CD14-positive monocyte (primary cell): ENCODE results near the gene RUNX2. TPM values are rescaled to one million over a fixed set of nuclear protein-coding genes. Genes with fewer than 3 reads are reported as not detected.

ENCODE experiments used
- DNase-seq, 3 donors: peaks; one replicate each; pipeline ENCODE4 v3.0.0-alpha.2; 2011 to 2022
- H2AFZ ChIP-seq: 2 replicates; pipeline ENCODE4 v1.6.0; 2012; ENCODE audit warnings: mild to moderate bottlenecking, low read depth, low read length, inconsistent platforms; ENCODE audit not compliant: insufficient read depth, poor library complexity, severe bottlenecking
- H3K27ac ChIP-seq, 2 donors: 1 replicate in 1 of 2; 2 replicates in 1 of 2; pipeline ENCODE4 v1.5.1; 2012 to 2013; ENCODE audit warnings: low read length in 2 of 2, control low read depth in 1 of 2, inconsistent platforms in 1 of 2, low read depth in 1 of 2, mild to moderate bottlenecking in 1 of 2
- H3K27me3 ChIP-seq, 2 donors: one replicate each; pipeline versions ENCODE4 v1.6.0 to v1.6.1; 2011 to 2013; ENCODE audit warnings: low read length in 2 of 2; ENCODE audit not compliant: control insufficient read depth in 2 of 2, insufficient read depth in 2 of 2
- H3K36me3 ChIP-seq, 2 donors: replicated peaks in 1 of 2; 1 replicate in 1 of 2; 2 replicates in 1 of 2; pipeline versions ENCODE4 v1.5.1 to v1.6.1; 2012 to 2013; ENCODE audit warnings: low read length in 2 of 2, control low read depth in 1 of 2, inconsistent platforms in 1 of 2, mild to moderate bottlenecking in 1 of 2; ENCODE audit not compliant: insufficient read depth in 2 of 2, control insufficient read depth in 1 of 2
- H3K4me1 ChIP-seq, 2 donors: 1 replicate in 1 of 2; 2 replicates in 1 of 2; pipeline versions ENCODE4 v1.5.1 to v1.6.1; 2012 to 2013; ENCODE audit warnings: low read length in 2 of 2, control low read depth in 1 of 2, inconsistent platforms in 1 of 2, mild to moderate bottlenecking in 1 of 2, moderate library complexity in 1 of 2; ENCODE audit not compliant: insufficient read depth in 2 of 2, control insufficient read depth in 1 of 2
- H3K4me2 ChIP-seq: replicated peaks from 2 replicates; pipeline ENCODE3; 2012; ENCODE audit warnings: low read length, moderate library complexity, mild to moderate bottlenecking; ENCODE audit not compliant: poor library complexity, severe bottlenecking; ENCODE audit errors: extremely low read depth
- H3K4me3 ChIP-seq, 3 experiments: fragments of 200-600 bp in 1 of 3; sonication (generic) in 1 of 3; replicated peaks in 1 of 3; 1 replicate in 2 of 3; 2 replicates in 1 of 3; pipeline ENCODE4 v1.5.1; 2011 to 2013; ENCODE audit warnings: low read length in 3 of 3, mild to moderate bottlenecking in 3 of 3, control low read depth in 2 of 3, low read depth in 2 of 3, inconsistent platforms in 1 of 3, moderate library complexity in 1 of 3
- H3K79me2 ChIP-seq: 2 replicates; pipeline ENCODE4 v1.6.0; 2012; ENCODE audit warnings: mild to moderate bottlenecking, control low read depth, inconsistent platforms, low read length, moderate library complexity; ENCODE audit not compliant: insufficient read depth
- H3K9ac ChIP-seq: 2 replicates; pipeline ENCODE4 v1.6.0; 2017; ENCODE audit warnings: low read length, mild to moderate bottlenecking; ENCODE audit not compliant: insufficient read depth, poor library complexity, severe bottlenecking
- H3K9me3 ChIP-seq, 2 donors: replicated peaks in 1 of 2; 1 replicate in 1 of 2; 2 replicates in 1 of 2; pipeline versions ENCODE4 v1.5.1 to v1.6.1; 2012 to 2013; ENCODE audit warnings: low read length in 2 of 2, control low read depth in 1 of 2; ENCODE audit not compliant: control insufficient read depth in 1 of 2, insufficient read depth in 1 of 2
- H4K20me1 ChIP-seq: 2 replicates; pipeline ENCODE4 v1.6.0; 2012; ENCODE audit warnings: mild to moderate bottlenecking, low read length, control low read depth, moderate library complexity; ENCODE audit not compliant: insufficient read depth
- H3K27ac Mint-ChIP-seq, 7 donors: one replicate each; pipeline ENCODE4 v1.8.0; 2020; ENCODE audit warnings: mild to moderate bottlenecking in 7 of 7, mixed read lengths in 7 of 7, moderate library complexity in 6 of 7, inconsistent platforms in 2 of 7
- H3K27me3 Mint-ChIP-seq, 3 donors: one replicate each; pipeline ENCODE4 v1.8.0; 2021 to 2022; ENCODE audit warnings: low read depth in 3 of 3, mild to moderate bottlenecking in 3 of 3, mixed read lengths in 3 of 3, moderate library complexity in 3 of 3, inconsistent platforms in 1 of 3
- H3K36me3 Mint-ChIP-seq, 2 donors: one replicate each; pipeline ENCODE4 v1.8.0; 2020; ENCODE audit warnings: mixed read lengths in 2 of 2, inconsistent platforms in 1 of 2, mild to moderate bottlenecking in 1 of 2
- H3K4me1 Mint-ChIP-seq: one replicate; pipeline ENCODE4 v1.8.0; 2020; ENCODE audit warnings: mild to moderate bottlenecking, mixed read lengths
- H3K4me3 Mint-ChIP-seq, 2 donors: one replicate each; pipeline ENCODE4 v1.8.0; 2020; ENCODE audit warnings: mild to moderate bottlenecking in 2 of 2, mixed read lengths in 2 of 2, moderate library complexity in 1 of 2
- H3K9me3 Mint-ChIP-seq, 7 donors: one replicate each; pipeline ENCODE4 v1.8.0; 2020 to 2022; ENCODE audit warnings: mixed read lengths in 7 of 7, mild to moderate bottlenecking in 6 of 7, moderate library complexity in 6 of 7, inconsistent platforms in 2 of 7
- WGBS: methylation state at CpG from one replicate; pipeline ENCODE4 v1.1.5; 2013; ENCODE audit warnings: missing lambda C conversion rate; ENCODE audit not compliant: insufficient coverage; 5-methylcytosine and 5-hydroxymethylcytosine counted together
- intact Hi-C, 2 donors: fragments of 100-400 bp; cut with micrococcal nuclease; formaldehyde crosslinking; loops; one replicate each; pipeline versions ENCODE4 v1.15.0 to v1.15.1; 2023
- polyA plus RNA-seq, 3 donors: library from polyadenylated mRNA; depleted of rRNA in 1 of 3; unstranded in 2 of 3; stranded (reverse) in 1 of 3; fragments of 300-500 nt in 2 of 3; fragments of >200 nt in 1 of 3; fragmentation: Illumina TruSeq in 2 of 3; gene quantifications; 1 replicate in 2 of 3; 2 replicates in 1 of 3; pipeline ENCODE4 v1.2.3, GENCODE V29; 2012 to 2021
- TF ChIP-seq, protein P1 (sequence below): fragments of 200-600 bp; IDR thresholded peaks from one replicate; pipeline ENCODE4 v1.8.0; 2022; ENCODE audit warnings: antibody characterized with exemption, mild to moderate bottlenecking

RUNX2 gene
- polyA plus RNA-seq, 3 donors, result 1.3 to 5.0 (median 2.5) TPM

- peak overlapping the region in 3 of 7 donors; percentile 19 to 76 (median 61) for H3K27ac Mint-ChIP-seq
- peaks cover 1 to 2% (median 2%) of the 10 kb centered on the region in 3 donors for H3K27me3 Mint-ChIP-seq
- TF ChIP-seq, protein P1, sequence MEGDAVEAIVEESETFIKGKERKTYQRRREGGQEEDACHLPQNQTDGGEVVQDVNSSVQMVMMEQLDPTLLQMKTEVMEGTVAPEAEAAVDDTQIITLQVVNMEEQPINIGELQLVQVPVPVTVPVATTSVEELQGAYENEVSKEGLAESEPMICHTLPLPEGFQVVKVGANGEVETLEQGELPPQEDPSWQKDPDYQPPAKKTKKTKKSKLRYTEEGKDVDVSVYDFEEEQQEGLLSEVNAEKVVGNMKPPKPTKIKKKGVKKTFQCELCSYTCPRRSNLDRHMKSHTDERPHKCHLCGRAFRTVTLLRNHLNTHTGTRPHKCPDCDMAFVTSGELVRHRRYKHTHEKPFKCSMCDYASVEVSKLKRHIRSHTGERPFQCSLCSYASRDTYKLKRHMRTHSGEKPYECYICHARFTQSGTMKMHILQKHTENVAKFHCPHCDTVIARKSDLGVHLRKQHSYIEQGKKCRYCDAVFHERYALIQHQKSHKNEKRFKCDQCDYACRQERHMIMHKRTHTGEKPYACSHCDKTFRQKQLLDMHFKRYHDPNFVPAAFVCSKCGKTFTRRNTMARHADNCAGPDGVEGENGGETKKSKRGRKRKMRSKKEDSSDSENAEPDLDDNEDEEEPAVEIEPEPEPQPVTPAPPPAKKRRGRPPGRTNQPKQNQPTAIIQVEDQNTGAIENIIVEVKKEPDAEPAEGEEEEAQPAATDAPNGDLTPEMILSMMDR, result no peak
- intact Hi-C loops, result no loop called here
- no peak overlapping the region for H3K4me3 ChIP-seq
- 78% methylated on average over 4 of the region's 5 CpGs for WGBS
- H3K9ac ChIP-seq, result no peak overlapping the region
- H3K36me3 ChIP-seq, result no peaks in the 10 kb centered on the region
- H3K27ac ChIP-seq, result peak overlapping the region in 1 of 2 donors; percentile 2
- H3K9me3 Mint-ChIP-seq, result no peaks in the 10 kb centered on the region
- H3K9me3 ChIP-seq, result no peaks in the 10 kb centered on the region
- peaks cover 9 to 11% of the 10 kb centered on the region in 2 donors for H3K4me1 ChIP-seq
- no peaks in the 10 kb centered on the region for H4K20me1 ChIP-seq
- H3K4me2 ChIP-seq, result no peak overlapping the region
- DNase-seq, result no peak
- no peaks in the 10 kb centered on the region for H3K27me3 ChIP-seq
- no peak overlapping the region for H2AFZ ChIP-seq
- no peak overlapping the region for H3K4me3 Mint-ChIP-seq
- no peaks in the 10 kb centered on the region for H3K79me2 ChIP-seq
- H3K36me3 Mint-ChIP-seq, result no peaks in the 10 kb centered on the region
- H3K4me1 Mint-ChIP-seq, result peaks cover 16% of the 10 kb centered on the region
Measured at GRCh38 chr6:45648262-45648620, 320.1 kb downstream of the RUNX2 start.

GRCh38 chr6:45650524-45651135 lies 322.5 kb downstream of the RUNX2 start:
- Histone ChIP-seq H3K9me3 (no peaks in the 10 kb centered on the region), H3K79me2 (no peaks in the 10 kb centered on the region), H3K4me1 (peaks cover 9 to 11% of the 10 kb centered on the region in 2 donors), H3K27me3 (no peaks in the 10 kb centered on the region), H4K20me1 (no peaks in the 10 kb centered on the region), H3K4me2 (no peak overlapping the region), H3K27ac (no peak overlapping the region), H2AFZ (no peak overlapping the region), H3K36me3 (no peaks in the 10 kb centered on the region), H3K9ac (no peak overlapping the region), H3K4me3 (no peak overlapping the region)
- DNase-seq, result no peak
- WGBS, result 83% methylated on average over 1 of the region's 3 CpGs
- TF ChIP-seq, protein P1, result no peak
- Mint-ChIP-seq H3K9me3 (no peaks in the 10 kb centered on the region), H3K4me1 (peaks cover 16% of the 10 kb centered on the region), H3K36me3 (no peaks in the 10 kb centered on the region), H3K27me3 (peaks cover 1 to 2% (median 2%) of the 10 kb centered on the region in 3 donors), H3K4me3 (no peak overlapping the region), H3K27ac (no peak overlapping the region)
- intact Hi-C loops, result no loop called here
